HG02798 (cell line): Measurements from ENCODE around the gene FCHSD2.
"Not testable (repeated sequence)": the region's sequence is repeated elsewhere in the genome, so short reads cannot be mapped to it uniquely, and the experiment has no call there.

ENCODE experiments used
- ATAC-seq: cut with Tn5 transposase; IDR thresholded peaks from one replicate; pipeline ENCODE4 v1.9.1; 2021; ENCODE audit warnings: mild to moderate bottlenecking; ENCODE audit not compliant: unreplicated experiment, poor library complexity

The FCHSD2 gene

DNA sequence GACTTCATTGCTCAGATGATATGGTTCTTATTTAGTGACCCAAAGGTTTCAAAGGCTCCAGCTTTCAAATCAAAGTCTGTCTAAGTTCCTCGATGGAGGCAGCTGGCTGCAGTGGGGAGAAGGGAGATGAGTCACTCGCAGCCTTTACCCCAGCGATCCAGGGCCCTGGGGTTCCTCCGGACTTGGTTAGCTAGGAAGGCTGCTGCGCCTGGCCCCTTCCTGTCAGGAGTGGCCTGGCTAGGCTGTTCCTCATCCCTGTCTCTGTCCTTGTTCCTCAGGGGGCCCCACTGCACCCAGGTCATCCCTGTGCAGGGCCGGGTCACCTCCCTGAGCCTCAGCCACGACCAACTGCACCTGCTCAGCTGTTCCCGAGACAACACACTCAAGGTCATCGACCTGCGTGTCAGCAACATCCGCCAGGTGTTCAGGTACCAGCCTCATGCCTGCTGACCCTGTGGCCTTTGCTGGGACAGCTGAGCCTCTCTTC lies 314.0 kb downstream of the FCHSD2 start:
- ATAC-seq, result no peak

DNA sequence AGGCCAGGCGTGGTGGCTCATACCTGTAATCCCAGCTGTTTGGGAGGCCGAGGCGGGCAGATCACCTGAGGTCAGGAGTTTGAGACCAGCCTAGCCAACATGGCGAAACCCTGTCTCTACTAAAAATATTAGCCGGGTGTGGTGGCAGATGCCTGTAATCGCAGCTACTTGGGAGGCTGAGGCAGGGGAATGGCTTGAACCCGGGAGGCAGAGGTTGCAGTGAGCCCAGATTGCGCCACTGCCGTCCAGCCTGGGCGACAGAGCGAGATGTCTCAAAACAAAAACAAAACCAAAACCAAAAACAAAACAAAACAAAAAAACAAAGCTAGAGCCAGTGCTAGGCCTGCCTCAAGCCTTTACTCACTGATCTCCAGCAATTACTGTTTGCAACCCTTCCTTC lies 314.5 kb downstream of the FCHSD2 start:
- ATAC-seq, result not testable (repeated sequence)

DNA sequence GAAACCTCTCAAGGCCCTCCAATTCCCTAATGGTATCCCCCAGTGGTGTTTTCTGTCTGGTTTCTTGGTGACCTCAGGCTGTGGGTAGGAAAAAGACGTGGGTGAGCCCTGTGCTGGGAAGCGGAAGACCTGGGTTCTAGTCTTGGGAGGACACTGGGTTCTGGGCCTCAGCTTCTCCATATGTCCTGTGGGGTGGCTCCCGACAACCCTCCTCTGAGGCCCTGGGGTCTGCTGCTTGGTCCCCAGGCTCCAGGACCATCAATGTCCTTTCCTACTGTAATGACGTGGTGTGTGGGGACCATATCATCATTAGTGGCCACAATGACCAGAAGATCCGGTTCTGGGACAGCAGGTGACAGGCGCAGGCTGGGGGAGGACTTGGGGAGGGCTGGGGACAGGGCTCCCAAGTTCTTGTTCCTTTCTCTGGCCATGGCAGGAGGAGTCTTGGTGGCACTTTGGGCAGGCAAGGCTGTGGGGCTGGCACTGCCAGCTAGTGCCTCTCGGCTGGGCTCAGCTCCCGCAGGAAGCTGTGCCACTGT lies 315.1 kb downstream of the FCHSD2 start:
- no peak for ATAC-seq

DNA sequence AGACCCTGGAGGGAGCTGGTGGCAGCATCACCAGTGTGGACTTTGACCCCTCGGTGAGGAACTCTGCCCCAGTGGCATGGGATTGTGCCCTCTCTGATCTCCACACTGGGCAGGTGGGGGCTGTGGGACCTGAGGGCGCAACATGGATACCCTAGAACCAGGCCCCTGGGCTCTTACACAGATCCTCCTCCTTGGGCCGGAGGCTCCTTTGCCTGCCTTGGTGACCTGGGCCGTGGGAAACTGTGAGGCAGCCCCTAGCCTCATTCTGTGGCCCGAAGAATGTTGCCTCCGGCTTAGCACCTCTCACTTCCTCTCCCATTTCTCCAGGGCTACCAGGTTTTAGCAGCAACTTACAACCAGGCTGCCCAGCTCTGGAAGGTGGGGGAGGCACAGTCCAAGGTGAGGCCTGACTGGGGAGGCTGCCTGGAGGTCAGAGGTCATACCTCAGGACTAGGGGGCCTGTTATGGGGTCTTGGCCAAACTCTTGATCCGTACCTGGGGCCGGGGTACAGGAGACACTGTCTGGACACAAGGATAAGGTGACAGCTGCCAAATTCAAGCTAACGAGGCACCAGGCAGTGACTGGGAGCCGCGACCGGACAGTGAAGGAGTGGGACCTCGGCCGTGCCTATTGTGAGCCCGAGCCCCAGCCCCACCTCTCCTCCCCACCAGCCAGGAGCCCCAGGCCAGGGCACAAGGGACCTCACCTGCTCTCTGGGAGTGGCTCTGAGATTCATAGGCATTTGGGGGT lies 315.8 kb downstream of the FCHSD2 start:
- no peak for ATAC-seq

DNA sequence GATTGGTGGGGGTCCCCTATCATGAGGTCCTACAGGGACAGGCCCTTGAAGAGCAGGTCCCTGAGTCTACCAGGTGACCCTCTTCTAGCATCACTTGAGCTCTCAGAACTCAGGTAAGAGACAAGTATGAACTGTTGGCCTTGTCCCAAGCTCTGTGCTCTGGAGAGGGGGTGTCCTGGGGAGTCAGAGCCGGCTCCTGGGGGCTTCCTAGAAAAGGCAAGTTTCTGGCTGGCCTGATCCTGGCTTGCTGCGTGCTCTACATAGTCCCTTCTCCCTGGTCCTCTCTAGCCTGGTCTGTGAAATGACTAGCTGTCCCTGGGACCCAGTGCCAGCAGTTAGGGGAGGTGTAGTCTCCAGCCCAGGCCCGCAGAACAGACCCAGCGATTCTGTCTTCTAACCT lies 316.5 kb downstream of the FCHSD2 start:
- ATAC-seq, result no peak

DNA sequence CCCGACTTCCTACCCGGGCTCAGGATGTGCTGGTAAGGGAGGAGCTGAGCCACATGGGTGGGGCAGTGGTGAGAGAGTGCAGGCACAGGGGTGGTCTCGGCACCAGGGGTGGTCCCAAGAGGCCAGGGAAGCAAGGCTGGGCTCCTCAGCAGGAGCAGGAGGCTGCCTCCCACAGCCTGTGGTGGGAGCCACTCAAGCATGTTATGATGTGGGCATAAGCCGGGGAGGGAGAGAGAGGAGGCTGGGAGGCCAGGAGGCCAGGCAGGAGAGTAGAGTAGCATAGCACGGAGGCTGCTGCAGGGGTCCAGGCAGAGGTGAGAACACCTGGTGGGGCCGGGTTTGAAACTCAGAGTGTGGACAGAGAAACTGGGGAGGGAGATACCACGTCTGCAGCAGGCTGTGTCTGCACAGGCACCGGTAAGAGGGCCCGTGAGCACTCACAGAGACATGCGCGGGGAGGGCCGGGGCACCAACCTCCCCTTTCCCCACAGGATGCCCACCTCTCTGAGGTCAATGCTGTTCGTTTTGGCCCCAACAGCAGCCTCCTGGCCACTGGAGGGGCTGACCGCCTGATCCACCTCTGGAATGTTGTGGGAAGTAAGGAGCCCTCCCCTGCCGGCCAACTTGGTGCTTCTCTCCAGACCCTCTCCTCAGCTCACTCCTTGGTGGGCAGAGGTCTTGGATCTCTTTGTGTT lies 317.2 kb downstream of the FCHSD2 start:
- ATAC-seq, result no peak

DNA sequence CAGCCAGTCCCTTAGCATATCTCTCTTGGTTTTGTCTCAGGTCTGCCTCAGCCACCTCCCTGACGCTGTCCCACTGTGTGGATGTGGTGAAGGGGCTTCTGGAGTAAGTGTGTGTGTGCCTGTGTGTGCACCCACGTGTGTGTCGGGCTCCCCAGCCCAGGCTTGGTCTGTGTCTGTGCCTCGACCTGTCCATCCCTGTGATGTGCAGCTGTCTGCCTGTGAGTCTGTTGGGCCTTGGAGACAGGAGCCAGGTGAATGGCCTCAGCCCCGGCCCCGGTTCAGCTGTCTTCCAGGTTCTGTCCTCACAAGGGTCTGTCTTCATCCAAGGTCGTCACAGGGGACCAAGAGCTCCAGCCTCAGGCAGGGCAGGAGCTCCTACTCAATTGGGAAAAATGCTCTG lies 318.1 kb downstream of the FCHSD2 start:
- no peak for ATAC-seq

DNA sequence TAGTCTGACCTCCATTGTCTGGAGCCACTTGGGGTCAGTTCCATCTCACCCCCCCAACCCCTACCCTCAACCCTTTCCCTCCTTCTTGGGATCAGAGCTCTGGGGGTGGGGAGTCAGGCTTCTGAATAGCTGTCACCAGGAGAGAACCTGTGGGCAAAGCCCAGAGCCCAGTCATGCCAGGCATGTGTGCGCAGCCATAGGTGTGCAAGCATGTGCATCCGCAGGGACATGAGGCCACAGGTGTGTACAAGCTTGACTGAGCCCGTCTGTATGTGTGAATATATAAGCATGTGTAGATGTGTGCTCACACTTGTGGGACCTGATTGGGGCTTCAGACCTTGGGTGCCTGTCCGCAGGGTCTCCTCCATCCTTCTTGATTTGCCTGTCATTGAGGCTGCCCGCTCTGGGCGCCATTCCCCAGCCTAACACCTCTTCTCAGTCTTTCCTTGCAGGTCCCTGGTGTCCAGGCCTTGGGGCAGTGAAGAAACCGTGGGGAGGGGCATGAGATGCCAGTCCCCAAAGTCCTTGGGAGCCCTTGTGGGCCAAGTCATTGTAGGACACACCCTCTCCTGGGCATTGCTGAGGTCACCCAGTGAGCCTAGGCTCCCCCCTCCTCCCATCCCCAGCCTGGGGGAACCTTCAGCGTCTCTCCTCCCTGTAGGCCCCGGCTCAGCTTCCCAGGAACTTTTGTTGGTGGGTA lies 318.9 kb downstream of the FCHSD2 start:
- no peak for ATAC-seq

DNA sequence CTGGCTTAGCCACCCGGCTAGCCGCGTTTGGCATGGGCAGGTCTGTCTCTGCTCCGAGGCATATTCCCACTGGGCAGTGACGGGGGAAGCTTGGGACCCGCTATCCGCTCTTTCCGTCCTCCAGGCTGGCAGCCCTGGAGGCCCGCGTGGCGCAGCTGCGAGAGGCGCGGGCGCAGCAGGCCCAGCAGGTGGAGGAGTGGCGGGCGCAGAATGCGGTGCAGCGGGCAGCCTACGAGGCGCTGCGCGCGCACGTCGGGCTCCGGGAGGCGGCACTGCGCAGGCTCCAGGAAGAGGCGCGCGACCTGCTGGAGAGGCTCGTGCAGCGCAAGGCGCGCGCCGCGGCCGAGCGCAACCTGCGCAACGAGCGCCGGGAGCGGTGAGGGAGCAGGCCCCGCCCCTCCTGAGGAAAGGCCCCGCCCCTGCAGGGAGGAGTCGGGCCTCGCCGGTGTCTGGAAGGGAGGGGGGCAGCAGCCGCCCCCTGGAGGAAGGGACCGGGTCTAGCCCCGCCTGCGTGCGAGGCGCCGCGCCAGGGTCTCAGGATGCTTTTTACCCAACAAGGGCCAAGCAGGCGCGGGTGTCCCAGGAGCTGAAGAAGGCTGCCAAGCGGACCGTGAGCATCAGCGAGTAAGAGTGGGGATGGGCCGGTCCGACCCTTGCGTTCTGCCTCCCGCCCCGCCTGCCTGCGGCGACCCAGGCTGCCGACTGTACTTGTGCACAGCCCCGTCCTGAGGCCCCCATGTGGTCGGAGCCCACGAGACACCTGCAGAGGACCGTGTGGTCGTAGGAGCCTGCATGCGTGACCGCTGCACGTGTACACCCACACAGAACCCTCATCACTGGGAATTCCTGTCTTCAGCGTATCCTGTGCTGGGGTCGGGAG lies 320.0 kb downstream of the FCHSD2 start:
- peak; percentile 28 for ATAC-seq

DNA sequence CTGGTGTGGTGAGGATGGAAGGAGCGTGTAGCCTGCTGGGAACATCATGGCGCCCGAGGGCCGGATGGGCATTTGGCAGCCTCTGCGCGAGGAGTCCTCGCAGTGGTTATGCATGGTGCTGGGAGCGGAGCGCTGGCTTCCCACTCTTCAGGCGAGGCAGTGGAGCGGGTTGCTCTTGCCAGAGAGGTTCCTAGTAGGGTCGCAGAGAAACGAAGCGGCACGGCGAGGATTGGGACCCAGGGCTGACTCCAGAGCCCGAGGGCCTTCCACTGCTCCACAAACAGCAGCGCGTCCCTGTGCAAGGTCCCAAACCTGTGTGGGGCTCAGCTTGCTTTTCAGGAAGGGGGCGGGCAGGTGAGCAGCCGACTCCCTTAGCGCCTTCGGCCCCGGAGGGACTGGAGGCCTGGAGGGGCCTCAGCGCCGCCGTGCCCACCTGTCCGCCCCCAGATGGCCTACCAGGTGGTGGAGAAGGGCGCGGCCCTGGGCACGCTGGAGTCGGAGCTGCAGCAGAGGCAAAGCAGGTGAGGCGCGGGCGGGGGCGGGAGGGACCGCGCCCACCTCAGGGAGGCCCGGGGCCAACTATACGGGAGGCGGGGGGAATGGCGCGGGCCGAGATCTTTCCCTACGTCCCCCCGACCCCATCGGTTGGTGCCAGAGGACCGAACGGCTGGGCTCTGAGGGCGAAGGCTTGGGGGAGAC lies 320.7 kb downstream of the FCHSD2 start:
- no peak for ATAC-seq

DNA sequence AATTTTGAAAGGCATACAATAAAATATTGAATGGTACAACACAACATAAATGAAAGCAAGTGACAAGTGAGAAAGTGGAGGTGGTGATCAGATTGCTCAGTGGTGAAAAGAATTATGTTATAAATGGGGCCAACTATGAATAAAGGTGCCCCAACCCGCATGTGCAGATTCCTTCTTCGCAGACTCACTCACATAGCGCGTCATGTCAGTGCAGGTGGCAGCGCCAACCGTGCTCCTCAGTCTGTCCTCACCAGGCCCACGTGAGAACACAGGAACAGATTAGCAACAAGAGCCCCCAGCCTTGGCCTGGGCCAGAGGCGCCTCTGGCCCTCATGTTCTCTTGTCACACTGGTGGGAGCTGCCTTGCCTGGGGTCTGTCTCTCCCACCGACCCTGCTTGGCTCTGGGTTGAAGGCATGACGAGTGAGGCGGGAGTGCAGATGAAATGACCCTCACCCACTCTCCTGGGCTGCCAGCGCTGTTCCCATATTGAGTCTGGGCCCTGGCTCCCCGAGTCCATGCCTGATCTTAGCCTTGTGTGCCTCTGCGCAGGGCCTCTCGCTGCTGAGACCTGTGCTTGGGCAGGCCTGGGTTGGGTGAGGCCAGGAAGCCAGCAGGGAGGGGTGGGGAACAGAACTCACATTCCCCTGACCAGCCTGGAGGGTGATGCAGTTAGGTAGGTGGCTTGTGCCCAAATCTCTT lies 321.5 kb downstream of the FCHSD2 start:
- ATAC-seq, result no peak

DNA sequence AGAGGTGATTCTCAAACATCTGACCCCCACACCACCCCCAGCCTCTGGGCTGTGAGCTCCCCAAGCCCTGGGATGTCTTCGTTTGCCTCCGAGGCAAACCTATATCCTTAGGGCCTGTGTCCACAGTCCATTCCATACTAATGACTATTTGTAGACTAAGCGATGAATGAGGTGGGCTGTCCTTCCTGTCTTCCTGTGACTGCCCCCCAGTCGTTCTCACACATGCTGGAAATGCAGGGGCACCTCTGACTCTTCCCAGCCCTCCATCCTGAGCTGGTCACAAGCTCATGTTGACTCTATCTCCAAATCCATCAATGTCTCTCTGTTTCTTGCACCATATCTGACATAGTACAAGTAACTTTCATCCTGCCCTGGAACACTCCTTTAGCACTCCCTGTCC lies 323.1 kb downstream of the FCHSD2 start:
- no peak for ATAC-seq

DNA sequence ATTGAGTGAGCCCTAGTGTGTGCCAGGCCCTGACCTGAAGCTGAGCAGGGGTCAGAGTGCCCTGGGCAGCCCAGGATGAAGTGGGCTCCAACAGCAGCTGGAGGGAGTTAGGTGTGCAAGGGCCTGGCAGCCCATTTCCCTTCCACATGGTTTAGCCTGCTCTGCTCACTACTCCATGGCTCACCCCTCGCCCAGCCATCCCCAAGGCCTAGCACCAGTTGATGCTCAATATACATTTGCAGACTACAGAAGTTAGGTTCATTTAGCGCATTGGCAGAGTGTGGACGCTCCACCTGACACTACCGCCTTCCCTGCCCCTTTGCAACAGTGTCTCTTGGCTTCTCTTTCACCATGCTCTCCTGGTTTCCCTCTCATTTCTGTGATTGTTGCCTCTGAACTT lies 324.2 kb downstream of the FCHSD2 start:
- ATAC-seq, result no peak

DNA sequence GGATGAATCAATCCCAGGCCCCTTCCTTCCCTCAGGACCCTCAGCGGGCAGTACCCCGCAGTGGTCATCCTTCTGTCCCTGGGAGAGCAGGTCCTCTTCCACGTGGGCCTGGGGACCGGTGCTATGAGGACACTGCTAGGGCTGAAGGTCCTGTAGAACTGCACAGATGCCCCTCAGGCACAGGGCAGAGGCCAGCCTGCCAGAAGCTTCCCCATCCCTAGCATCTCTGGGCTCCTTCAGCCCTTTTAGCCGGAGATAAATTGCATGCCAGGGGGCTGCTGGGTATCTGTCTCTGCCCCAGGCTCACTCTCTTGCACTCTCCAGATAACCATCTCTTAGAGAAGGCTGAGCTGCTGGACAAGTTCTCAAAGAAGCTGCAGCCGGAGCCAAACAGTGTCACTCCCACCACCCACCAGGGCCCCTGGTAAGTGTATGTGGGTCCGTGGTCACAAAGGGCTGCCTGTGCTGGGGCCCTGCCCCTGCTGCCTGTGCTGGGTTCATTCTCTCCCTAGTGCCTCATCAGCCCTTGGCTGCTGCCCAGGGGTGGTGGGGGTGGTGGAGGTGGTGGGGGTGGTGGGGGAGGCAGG lies 325.6 kb downstream of the FCHSD2 start:
- ATAC-seq, result no peak

DNA sequence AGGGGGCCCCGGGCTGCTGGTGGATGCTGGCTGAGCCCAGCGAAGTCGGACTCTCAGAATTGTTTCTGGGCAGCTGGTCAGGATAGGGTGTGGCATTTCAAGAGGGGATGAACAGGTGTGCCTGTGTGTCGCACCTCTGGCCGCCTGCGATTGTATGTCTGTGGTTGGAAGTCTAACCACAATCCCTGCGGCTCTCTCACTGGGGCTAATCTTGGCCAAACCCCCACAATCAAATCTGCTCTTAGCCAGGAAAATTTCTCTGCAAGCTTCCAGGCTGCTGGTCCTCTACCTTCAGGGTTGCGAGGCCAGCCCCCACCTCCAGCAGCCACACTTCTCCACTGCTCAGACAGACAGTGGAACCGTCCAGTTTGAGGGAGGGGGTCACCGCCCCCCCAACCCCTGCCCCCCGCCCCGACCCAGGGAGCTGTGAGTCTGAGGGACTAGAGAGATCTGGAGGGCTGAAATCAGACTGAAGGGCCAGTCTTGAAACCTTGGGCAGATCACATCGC lies 327.0 kb downstream of the FCHSD2 start:
- peak; percentile 3 for ATAC-seq

DNA sequence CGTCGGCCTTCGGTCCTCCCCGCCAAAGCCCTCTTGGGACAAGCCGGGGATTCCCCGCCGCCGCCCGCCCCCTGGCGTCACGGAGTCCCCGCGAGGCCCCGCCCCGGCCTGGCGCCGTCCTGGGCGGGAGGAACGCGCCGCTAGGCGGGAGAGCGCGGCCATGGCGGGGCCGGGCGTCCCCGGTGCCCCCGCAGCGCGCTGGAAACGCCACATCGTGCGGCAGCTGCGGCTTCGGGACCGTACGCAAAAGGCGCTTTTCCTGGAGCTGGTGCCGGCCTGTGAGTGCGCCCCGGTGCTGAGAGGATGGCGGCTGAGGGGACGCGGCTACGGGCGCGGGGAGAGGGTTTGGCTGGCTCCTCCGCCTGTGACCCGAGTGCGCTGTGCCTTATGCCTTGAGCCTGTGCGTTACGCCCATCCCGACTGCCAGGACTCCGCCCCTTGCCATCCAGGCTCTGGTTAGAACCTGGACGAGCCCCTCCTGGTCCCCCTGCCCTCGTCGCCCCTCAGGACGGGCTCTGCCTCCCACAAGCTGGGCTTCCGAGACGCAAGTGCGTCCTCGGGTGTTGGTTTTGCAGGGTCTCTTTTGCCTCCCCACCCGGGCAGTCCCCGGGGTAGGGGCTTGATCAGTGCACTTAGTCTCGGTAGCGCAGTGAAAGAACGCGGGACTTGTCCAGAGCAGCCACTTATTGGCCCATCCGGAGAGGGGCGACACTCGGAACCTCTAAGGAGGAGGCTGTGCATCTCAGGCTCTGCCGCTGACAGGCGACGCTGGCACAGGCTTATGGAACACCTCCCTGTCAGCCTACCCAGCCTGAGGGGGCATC lies 327.6 kb downstream of the FCHSD2 start, which contains the start of gene ATG16L2:
ATG16L2 (plus strand) TSS at position 126 of the 824 bp plus-strand sequence; CDS start at position 161, 35 bp downstream.
- peak; percentile 69 for ATAC-seq

DNA sequence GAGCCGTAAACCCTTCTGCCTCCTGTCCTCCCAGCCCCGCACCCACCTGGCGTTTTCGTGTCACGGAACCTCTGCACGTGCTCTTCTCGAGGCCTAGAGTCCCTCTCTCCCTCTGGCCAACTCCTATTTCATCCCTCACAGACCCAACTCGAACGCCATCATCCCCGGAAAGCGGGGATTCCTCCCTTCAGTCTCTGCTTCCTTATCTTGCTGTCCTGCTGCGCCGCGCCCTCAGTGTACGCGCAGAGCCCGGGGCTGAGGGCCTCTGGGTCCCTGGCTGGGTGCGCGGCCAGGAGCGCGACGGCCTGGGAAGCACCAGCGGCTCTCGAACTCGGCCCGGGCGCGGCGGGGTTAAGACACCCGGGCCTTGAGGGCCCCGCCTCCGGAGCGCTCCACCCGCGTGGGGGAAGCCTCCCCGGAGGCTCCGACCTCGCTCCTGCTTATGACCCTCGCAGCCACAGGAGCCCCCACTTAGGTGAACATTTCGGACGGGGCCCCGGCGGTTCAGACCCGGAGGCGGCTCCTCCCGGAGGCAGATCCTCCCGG lies 328.3 kb downstream of the FCHSD2 start:
- peak; percentile 61 for ATAC-seq
